Fibroblast of lung (primary cell): Measurements from ENCODE around the gene FGFR3. TPM values are rescaled to one million over a fixed set of nuclear protein-coding genes. Genes with fewer than 3 reads are reported as not detected.

Experiments used
- DNase-seq, 2 donors: peaks; one replicate each; pipeline versions ENCODE4 v3.0.0 to v3.0.0-alpha.2; 2010; ENCODE audit warnings: low read depth in 2 of 2
- H2AFZ ChIP-seq: 2 replicates; pipeline ENCODE4 v1.5.1; 2012; ENCODE audit warnings: low read length, control low read depth, inconsistent platforms
- H3K27ac ChIP-seq: 2 replicates; pipeline ENCODE4 v1.5.1; 2011; ENCODE audit warnings: low read length, control low read depth; ENCODE audit not compliant: insufficient read depth
- H3K27me3 ChIP-seq: 2 replicates; pipeline ENCODE4 v1.5.1; 2011; ENCODE audit warnings: mild to moderate bottlenecking, low read length; ENCODE audit not compliant: control insufficient read depth, insufficient read depth
- H3K36me3 ChIP-seq: 2 replicates; pipeline ENCODE4 v1.5.1; 2011; ENCODE audit warnings: low read length; ENCODE audit not compliant: control insufficient read depth, insufficient read depth
- H3K4me1 ChIP-seq: 2 replicates; pipeline ENCODE4 v1.5.1; 2011; ENCODE audit warnings: low read length; ENCODE audit not compliant: control insufficient read depth, insufficient read depth; ENCODE audit errors: extremely low read depth
- H3K4me2 ChIP-seq: 2 replicates; pipeline ENCODE4 v1.5.1; 2011; ENCODE audit warnings: low read length, control low read depth; ENCODE audit not compliant: insufficient read depth; ENCODE audit errors: extremely low read depth
- H3K4me3 ChIP-seq, 4 experiments: fragments of 200-600 bp in 1 of 4; sonication (generic) in 1 of 4; replicated peaks in 1 of 4; 2 replicates each; pipeline ENCODE4 v1.5.1; 2011 to 2016; ENCODE audit warnings: low read length in 4 of 4, low read depth in 3 of 4, mild to moderate bottlenecking in 3 of 4, control low read depth in 2 of 4, inconsistent platforms in 1 of 4, mixed read lengths in 1 of 4; ENCODE audit not compliant: insufficient read depth in 1 of 4; ENCODE audit errors: control extremely low read depth in 1 of 4
- H3K79me2 ChIP-seq: 2 replicates; pipeline ENCODE4 v1.5.1; 2012; ENCODE audit warnings: mild to moderate bottlenecking, low read length, inconsistent platforms; ENCODE audit not compliant: control insufficient read depth, insufficient read depth
- H3K9ac ChIP-seq: 2 replicates; pipeline ENCODE4 v1.5.1; 2011; ENCODE audit warnings: mild to moderate bottlenecking, low read length, control low read depth; ENCODE audit not compliant: insufficient read depth
- H3K9me3 ChIP-seq: 2 replicates; pipeline ENCODE4 v1.5.1; 2012; ENCODE audit warnings: low read depth, low read length; ENCODE audit not compliant: control insufficient read depth, insufficient read depth
- H4K20me1 ChIP-seq: 2 replicates; pipeline ENCODE4 v1.5.1; 2011; ENCODE audit warnings: low read length; ENCODE audit not compliant: control insufficient read depth, insufficient read depth; ENCODE audit errors: extremely low read depth
- EZH2 ChIP-seq: IDR thresholded peaks from 2 replicates; pipeline ENCODE4 v1.5.1; 2012; ENCODE audit warnings: low read length, control low read depth, mild to moderate bottlenecking; ENCODE audit errors: missing control alignments
- polyA plus RNA-seq, 2 donors: library from polyadenylated mRNA; depleted of rRNA in 1 of 2; stranded (reverse) in 1 of 2; unstranded in 1 of 2; fragments of >200 nt; gene quantifications; 2 replicates each; pipeline ENCODE4 v1.2.1, GENCODE V29; 2011 to 2012; ENCODE audit warnings: missing spikeins in 1 of 2
- total RNA-seq: library from RNA; depleted of rRNA; stranded (reverse); fragments of >200 nt; gene quantifications from 2 replicates; pipeline ENCODE4 v1.2.1, GENCODE V29; 2014
- TF ChIP-seq, protein P1 (sequence below), 2 donors: IDR thresholded peaks in 1 of 2; conservative IDR thresholded peaks in 1 of 2; 1 replicate in 1 of 2; 2 replicates in 1 of 2; pipeline ENCODE4 v1.5.1; 2011 to 2012; ENCODE audit warnings: low read length in 2 of 2, control low read depth in 1 of 2, inconsistent platforms in 1 of 2, low read depth in 1 of 2, mild to moderate bottlenecking in 1 of 2

FGFR3 gene
- total and polyA plus RNA-seq, 2 donors (not counting 1 experiment from before 2014, with no cell fraction given) = 0.11 to 0.33 TPM

DNA sequence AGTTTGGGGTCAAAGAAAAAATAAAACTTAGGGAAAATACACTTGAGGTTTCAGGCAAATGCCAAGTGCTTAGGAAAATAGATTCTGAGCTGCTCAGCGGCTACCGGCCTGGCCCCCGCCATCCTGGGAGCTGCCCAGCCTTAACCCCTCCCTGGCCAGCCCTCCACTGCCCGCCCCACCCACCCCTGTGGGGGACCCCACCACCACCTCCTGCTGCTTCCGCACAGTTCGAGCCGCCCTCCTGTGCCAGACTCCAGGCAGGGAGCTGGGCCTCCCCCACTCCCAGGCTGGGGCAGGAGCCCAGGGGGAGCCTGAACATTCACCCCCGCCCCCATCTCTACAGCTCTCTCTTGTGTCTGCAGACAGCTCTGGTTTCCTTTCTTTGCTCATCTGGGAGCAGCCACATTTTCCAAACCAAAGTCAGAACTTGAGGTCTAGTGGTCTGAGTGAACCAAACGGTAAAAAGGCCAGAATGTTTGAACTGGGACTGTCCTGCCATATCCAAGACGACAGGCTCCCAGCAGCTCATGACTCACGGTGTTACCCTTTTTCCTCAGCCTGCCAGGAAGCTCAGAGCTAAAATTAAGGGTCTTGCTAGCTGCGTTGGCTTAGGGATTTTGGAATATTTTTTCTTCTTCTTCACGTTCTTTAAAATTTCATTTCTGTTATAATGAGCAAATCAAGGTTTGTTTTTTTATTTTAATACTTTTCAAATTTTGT is 4.7 kb upstream of the FGFR3 start:
- Histone ChIP-seq H2AFZ (no peak overlapping the region), H3K9ac (no peak overlapping the region), H3K4me1 (no peaks in the 10 kb centered on the region), H3K79me2 (no peaks in the 10 kb centered on the region), H3K4me3 (no peak overlapping the region), H3K27me3 (no peaks in the 10 kb centered on the region), H3K9me3 (no peaks in the 10 kb centered on the region), H3K4me2 (no peak overlapping the region), H3K36me3 (no peaks in the 10 kb centered on the region), H3K27ac (no peak overlapping the region), H4K20me1 (no peaks in the 10 kb centered on the region)
- no peak for DNase-seq
- TF ChIP-seq, protein P1, sequence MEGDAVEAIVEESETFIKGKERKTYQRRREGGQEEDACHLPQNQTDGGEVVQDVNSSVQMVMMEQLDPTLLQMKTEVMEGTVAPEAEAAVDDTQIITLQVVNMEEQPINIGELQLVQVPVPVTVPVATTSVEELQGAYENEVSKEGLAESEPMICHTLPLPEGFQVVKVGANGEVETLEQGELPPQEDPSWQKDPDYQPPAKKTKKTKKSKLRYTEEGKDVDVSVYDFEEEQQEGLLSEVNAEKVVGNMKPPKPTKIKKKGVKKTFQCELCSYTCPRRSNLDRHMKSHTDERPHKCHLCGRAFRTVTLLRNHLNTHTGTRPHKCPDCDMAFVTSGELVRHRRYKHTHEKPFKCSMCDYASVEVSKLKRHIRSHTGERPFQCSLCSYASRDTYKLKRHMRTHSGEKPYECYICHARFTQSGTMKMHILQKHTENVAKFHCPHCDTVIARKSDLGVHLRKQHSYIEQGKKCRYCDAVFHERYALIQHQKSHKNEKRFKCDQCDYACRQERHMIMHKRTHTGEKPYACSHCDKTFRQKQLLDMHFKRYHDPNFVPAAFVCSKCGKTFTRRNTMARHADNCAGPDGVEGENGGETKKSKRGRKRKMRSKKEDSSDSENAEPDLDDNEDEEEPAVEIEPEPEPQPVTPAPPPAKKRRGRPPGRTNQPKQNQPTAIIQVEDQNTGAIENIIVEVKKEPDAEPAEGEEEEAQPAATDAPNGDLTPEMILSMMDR (conservative IDR thresholded peaks at IDR 0.05 in 1 of 2, IDR thresholded peaks at IDR 0.05 in 1 of 2; ENCODE audit: low read depth in 1 of 2, low read length in 2 of 2) = no peak
- no peak for TF ChIP-seq EZH2

DNA sequence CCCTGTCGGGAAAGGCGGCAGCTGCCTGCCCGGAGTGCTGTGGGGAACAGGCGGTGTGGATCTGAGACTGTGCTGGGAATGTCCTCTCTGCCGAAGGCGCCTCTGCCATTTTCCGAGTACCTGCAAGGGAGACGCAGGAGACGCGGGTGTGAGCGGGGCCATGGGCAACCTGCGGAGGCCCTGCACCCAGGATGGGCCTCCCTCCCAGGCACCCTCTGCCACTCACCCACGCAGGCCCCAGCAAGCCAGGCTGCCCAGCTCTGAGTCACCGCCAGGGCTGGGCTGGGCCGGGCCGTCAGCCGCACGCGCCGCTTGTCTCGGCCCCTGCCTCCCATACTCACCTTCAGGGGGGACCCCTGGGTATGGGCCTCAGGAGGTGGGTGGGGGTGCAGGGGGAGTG is 3.5 kb upstream of the FGFR3 start:
- no peak overlapping the region for H3K4me2 ChIP-seq
- H2AFZ ChIP-seq = no peak overlapping the region
- H3K4me1 ChIP-seq = no peaks in the 10 kb centered on the region
- H3K9me3 ChIP-seq = no peaks in the 10 kb centered on the region
- peaks cover 4% of the 10 kb centered on the region for H3K27me3 ChIP-seq
- no peak overlapping the region for H3K9ac ChIP-seq
- no peaks in the 10 kb centered on the region for H3K79me2 ChIP-seq
- no peaks in the 10 kb centered on the region for H3K36me3 ChIP-seq
- DNase-seq = no peak
- TF ChIP-seq EZH2 = no peak
- TF ChIP-seq, protein P1 (conservative IDR thresholded peaks at IDR 0.05 in 1 of 2, IDR thresholded peaks at IDR 0.05 in 1 of 2; ENCODE audit: low read depth in 1 of 2, low read length in 2 of 2) = no peak
- no peak overlapping the region for H3K4me3 ChIP-seq
- no peak overlapping the region for H3K27ac ChIP-seq
- H4K20me1 ChIP-seq = no peaks in the 10 kb centered on the region

DNA sequence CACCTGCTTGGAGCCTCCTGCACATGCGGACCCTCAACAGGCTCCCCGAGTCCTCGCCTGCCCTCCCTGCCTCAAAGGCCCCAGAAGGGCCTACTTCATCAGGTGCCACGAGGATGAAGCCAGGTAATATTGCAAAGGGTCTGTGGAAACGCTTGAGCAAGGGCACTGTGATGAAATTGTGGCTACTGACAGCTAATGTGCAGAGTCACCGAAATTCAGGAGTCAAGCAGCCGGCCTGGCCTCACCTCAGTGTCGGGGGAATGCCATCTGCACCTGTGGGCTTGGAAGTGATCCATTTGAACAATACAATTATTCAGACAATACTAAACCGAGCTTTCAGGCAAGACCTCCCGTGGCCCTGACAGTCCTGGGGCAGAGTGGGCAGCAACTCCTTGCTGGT is 3.1 kb upstream of the FGFR3 start:
- H3K4me1 ChIP-seq = no peaks in the 10 kb centered on the region
- no peak for TF ChIP-seq EZH2
- TF ChIP-seq, protein P1 (conservative IDR thresholded peaks at IDR 0.05 in 1 of 2, IDR thresholded peaks at IDR 0.05 in 1 of 2; ENCODE audit: low read depth in 1 of 2, low read length in 2 of 2) = no peak

More for the DNA sequence above, 3.1 kb upstream of the FGFR3 start:
- H3K27ac ChIP-seq = no peak overlapping the region
- no peaks in the 10 kb centered on the region for H3K36me3 ChIP-seq
- H4K20me1 ChIP-seq = no peaks in the 10 kb centered on the region
- H3K9me3 ChIP-seq = no peaks in the 10 kb centered on the region
- H3K4me2 ChIP-seq = no peak overlapping the region
- no peak overlapping the region for H2AFZ ChIP-seq
- H3K27me3 ChIP-seq = peaks cover 4% of the 10 kb centered on the region
- no peak for DNase-seq
- no peak overlapping the region for H3K4me3 ChIP-seq
- H3K79me2 ChIP-seq = no peaks in the 10 kb centered on the region
- H3K9ac ChIP-seq = no peak overlapping the region
